A673 (cell line): ENCODE data around the gene PGRMC2.

Experiments
- CTCF ChIP-seq: fragments of 300-800, 200-600 bp; sonication (generic); conservative IDR thresholded peaks from 2 replicates; pipeline ENCODE4 v1.5.1; 2017; ENCODE audit warnings: low read depth, mild to moderate bottlenecking, antibody characterized with exemption, low read length, moderate library complexity, mixed read lengths
- EZH2 ChIP-seq: fragments of 200-600 bp; sonication (generic); IDR thresholded peaks from 2 replicates; pipeline ENCODE4 v1.6.1; 2017; ENCODE audit warnings: borderline replicate concordance, low read depth, mild to moderate bottlenecking, mixed read lengths, antibody characterized with exemption, low read length; ENCODE audit not compliant: poor library complexity, severe bottlenecking

GRCh38 chr4:128267745-128268144 lies 19.9 kb downstream of the PGRMC2 start:
- no peak for TF ChIP-seq CTCF
- no peak for TF ChIP-seq EZH2
